ENCODE measurements around the gene SLC66A2.

Gene SLC66A2

GRCh38 chr18:79949697-79950487 is 1.6 kb downstream of the SLC66A2 start:
- DNase-seq, result no peak

- DNase-seq, result no peak
These were observed 2.6 kb downstream of the SLC66A2 start for GRCh38 chr18:79948719-79949411.

GRCh38 chr18:79947881-79948610 is 3.4 kb downstream of the SLC66A2 start:
- DNase-seq, result no peak

- DNase-seq, result no peak
These were observed 4.2 kb downstream of the SLC66A2 start for GRCh38 chr18:79947054-79947755.

GRCh38 chr18:79945118-79946042 is 6.1 kb downstream of the SLC66A2 start:
- DNase-seq, result no peak

- no peak for DNase-seq
These were observed 6.7 kb downstream of the SLC66A2 start for GRCh38 chr18:79944746-79945117.

- no peak for DNase-seq
These were observed 7.2 kb downstream of the SLC66A2 start for GRCh38 chr18:79944126-79944731.

- no peak for DNase-seq
These were observed 7.8 kb downstream of the SLC66A2 start for GRCh38 chr18:79943608-79944125.

GRCh38 chr18:79942786-79943607 is 8.5 kb downstream of the SLC66A2 start:
- DNase-seq, result no peak

GRCh38 chr18:79942211-79942610 is 9.2 kb downstream of the SLC66A2 start:
- no peak for DNase-seq

- no peak for DNase-seq
These were observed 9.9 kb downstream of the SLC66A2 start for GRCh38 chr18:79941473-79942119.

GRCh38 chr18:79940814-79941472 is 10.5 kb downstream of the SLC66A2 start:
- DNase-seq, result no peak

GRCh38 chr18:79940126-79940813 is 11.2 kb downstream of the SLC66A2 start:
- DNase-seq, result no peak

- DNase-seq, result no peak
These were observed 12.4 kb downstream of the SLC66A2 start for GRCh38 chr18:79939096-79939495.

GRCh38 chr18:79938196-79938595 is 13.3 kb downstream of the SLC66A2 start:
- DNase-seq, result no peak

GRCh38 chr18:79937103-79937860 is 14.2 kb downstream of the SLC66A2 start:
- no peak for DNase-seq

- DNase-seq, result no peak
These were observed 14.8 kb downstream of the SLC66A2 start for GRCh38 chr18:79936641-79937040.

GRCh38 chr18:79935925-79936324 is 15.5 kb downstream of the SLC66A2 start:
- DNase-seq, result no peak
